ENCODE measurements around the gene OR1F1.
"Not testable (repeated sequence)": the region's sequence is repeated elsewhere in the genome, so short reads cannot be mapped to it uniquely, and the experiment has no call there.

OR1F1 gene

GRCh38 chr16:3187798-3188674, at the start of gene OR1F1:
TSS of gene OR1F1 (plus strand) at chr16:3188204.
- no peak for DNase-seq (ENCODE audit: low spot score)

- DNase-seq (ENCODE audit: low spot score): no peak
Observed at GRCh38 chr16:3138342-3138741, 49.7 kb upstream of the OR1F1 start.

- DNase-seq (ENCODE audit: low spot score): no peak
Observed at GRCh38 chr16:3138823-3139426, 49.1 kb upstream of the OR1F1 start.

GRCh38 chr16:3139561-3139960, 48.4 kb upstream of the OR1F1 start:
- not testable (repeated sequence) for DNase-seq (ENCODE audit: low spot score)

- DNase-seq (ENCODE audit: low spot score): no peak
Observed at GRCh38 chr16:3140603-3141427, 47.2 kb upstream of the OR1F1 start.

- DNase-seq (ENCODE audit: low spot score): no peak
Observed at GRCh38 chr16:3141781-3142311, 46.2 kb upstream of the OR1F1 start.

GRCh38 chr16:3142327-3142726, 45.7 kb upstream of the OR1F1 start:
- DNase-seq (ENCODE audit: low spot score): no peak

DNA sequence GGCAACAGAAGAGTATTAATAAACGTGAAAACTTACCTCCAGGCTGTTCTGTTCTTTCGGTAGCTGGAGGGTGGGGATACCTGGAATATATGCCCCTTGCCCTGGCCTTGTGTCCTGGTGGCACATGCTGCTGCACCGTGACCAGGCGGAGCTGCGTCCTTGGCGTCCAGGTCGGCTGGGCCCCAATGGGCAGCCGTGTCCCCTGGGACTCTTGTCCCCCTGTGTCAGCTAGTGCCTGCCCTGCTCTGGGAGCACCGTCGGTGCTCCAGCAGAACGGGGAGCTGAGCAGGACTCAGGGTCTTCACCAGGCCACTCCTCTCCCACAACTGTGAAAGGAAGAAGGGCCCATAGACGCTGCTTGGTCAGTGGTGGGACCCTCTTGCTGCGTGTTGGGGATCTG, 45.2 kb upstream of the OR1F1 start:
- no peak for DNase-seq (ENCODE audit: low spot score)

DNA sequence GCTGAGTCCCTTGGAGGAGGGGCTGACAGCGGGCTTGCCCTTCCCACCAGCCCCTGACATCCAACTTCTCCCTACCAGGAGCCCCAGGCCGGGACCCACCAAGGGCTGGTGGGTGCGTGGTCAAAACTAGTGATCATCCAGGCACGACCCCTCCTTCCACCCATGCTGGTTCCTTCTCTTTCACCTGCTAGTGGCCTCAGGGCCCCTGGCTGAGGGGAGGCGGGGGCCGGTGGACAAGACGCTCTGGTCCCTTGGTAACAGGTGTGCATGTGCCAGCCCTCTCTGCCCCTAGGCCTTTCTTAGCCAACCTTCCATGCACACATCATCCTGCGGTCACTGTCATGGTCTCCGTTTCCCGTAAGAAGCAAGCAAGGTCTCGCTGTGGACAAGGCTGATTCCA, 44.8 kb upstream of the OR1F1 start:
- DNase-seq (ENCODE audit: low spot score): no peak

DNA sequence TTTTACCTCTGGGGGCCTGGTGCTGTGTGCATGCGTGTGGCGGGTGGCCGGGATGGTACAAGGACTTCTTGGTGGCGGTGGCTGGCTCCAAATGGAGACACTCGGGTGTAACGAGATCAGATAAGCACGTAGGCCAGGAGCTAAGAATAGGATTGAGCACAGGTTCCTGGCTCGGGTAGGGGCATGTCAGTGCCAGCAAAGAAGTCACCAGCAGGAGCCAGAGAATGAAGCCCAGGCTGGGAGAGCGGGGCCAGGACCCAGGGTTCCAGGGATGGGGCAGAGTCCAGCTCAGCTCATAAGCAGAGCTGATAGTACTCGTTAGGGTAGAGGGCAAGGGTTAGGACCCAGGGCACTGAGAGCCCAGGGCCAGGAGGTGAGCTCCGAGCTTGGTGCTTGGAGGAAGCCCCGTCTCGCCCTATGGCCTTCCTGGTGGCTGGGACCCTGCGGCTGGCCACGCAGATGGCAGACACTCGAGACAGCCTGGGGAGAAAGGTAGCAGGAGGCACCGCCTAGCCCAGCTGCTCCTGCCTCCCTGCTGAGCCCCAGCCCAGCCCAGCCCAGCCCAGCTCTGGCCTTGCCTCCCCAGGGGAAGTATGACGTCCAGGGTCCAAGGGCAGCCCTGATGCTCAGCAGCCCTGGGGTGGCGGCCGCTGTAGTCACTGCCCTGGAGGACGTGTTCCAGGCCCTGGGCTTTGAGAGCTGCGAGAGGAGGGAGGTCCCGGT, 44.2 kb upstream of the OR1F1 start:
- no peak for DNase-seq (ENCODE audit: low spot score)

DNA sequence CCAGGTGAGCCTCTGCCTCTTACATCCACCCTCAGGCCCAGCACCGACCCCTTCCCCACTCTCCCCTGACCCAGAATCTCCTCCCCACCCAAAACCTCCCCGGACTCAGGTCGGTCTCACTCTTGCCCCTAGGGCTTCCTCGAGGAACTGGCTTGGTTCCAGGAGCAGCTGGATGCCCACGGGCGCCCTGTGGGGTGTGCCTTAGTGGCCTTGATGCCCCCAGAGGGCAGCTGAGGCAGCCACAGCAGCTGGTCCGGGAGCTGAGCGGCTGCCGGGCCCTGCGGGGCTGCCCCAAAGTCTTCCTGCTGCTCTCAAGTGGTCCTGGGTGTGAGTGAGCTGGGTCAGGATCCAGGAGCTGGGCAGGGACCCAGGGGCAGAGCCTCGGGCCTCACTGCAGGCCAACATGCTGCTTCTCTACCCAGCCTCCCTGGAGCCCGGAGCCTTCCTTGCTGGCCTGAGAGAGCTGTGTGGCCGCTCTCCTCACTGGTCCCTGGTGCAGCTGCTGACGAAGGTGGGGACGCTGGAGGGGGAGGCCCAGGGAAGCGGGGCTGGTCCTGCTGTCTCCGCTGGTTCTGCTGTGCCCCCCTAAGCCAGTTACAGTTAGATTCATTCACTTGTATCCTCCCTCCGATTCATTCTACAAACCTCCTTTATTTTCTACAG, 43.6 kb upstream of the OR1F1 start:
- DNase-seq (ENCODE audit: low spot score): no peak

- DNase-seq (ENCODE audit: low spot score): no peak
Observed at GRCh38 chr16:3145151-3145550, 42.9 kb upstream of the OR1F1 start.

GRCh38 chr16:3145660-3146059, 42.3 kb upstream of the OR1F1 start:
- DNase-seq (ENCODE audit: low spot score): no peak

DNA sequence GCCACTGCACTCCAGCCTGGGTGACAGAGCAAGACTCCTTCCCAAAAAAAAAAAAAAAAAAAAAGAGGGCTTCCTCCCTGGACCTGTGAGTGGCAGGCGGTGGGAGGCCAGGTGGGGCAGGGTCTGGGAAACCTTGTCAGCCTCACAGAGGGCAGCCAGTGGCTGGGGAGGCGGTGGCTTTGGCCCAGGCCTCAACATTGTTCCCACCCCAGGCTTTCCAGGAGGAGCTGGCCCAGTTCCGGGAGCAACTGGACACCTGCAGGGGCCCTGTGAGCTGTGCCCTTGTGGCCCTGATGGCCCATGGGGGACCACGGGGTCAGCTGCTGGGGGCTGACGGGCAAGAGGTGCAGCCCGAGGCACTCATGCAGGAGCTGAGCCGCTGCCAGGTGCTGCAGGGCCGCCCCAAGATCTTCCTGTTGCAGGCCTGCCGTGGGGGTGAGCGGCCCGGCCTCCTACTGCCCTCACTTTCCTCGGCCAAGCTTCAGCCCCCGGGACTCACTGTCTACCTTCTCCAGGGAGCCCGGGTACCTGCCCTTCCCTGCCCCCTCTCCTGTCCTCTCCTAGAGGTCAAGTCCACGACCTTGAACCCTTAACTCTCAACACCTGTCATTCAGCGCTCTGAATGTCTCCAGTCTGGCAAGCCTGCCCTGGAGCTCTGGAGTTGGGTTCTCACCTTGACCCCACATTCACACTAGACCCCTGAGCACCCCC, 40.8 kb upstream of the OR1F1 start:
- DNase-seq (ENCODE audit: low spot score): no peak

GRCh38 chr16:3147757-3148104, 40.3 kb upstream of the OR1F1 start:
- no peak for DNase-seq (ENCODE audit: low spot score)

- DNase-seq (ENCODE audit: low spot score): no peak
Observed at GRCh38 chr16:3148256-3149192, 39.5 kb upstream of the OR1F1 start.

- DNase-seq (ENCODE audit: low spot score): no peak
Observed at GRCh38 chr16:3149193-3149530, 38.8 kb upstream of the OR1F1 start.

GRCh38 chr16:3149630-3150345, 38.2 kb upstream of the OR1F1 start:
- DNase-seq (ENCODE audit: low spot score): no peak
